ENCODE measurements around the gene USP47. TPM values are rescaled to one million over a fixed set of nuclear protein-coding genes. Genes with fewer than 3 reads are reported as not detected.

Gene USP47
- total and polyA plus RNA-seq, 2 of the 13 experiments (the other 11 are each of a cell fraction or from before 2014, with no cell fraction given), result 12.2 to 52.7 TPM

GRCh38 chr11:11810764-11811726, 30.7 kb upstream of the USP47 start (continued):
- no peak for TF ChIP-seq ZNF784 (CRISPR knock-in tag; IDR thresholded peaks at IDR 0.05; ENCODE audit: borderline replicate concordance)

- Histone ChIP-seq H3K4me1 (ENCODE audit: insufficient read depth, low read length) (peaks cover 31% of the 10 kb centered on the region), H3K9ac (ENCODE audit: insufficient read depth, low read depth, low read length) (no peak overlapping the region; the same call in 1 of the 2 replicates), H3K4me2 (ENCODE audit: low read depth, low read length) (peak overlapping the region; percentile 66), H3K4me3 (replicated peaks in 1 of 3; ENCODE audit: insufficient read depth in 1 of 3, low read depth in 2 of 3, low read length in 3 of 3) (peak overlapping the region in 1 of 3 experiments; percentile 12; a peak in 1 of 6 replicates), H3K79me2 (ENCODE audit: insufficient read depth, low read length) (no peaks in the 10 kb centered on the region), H3K27me3 (ENCODE audit: control insufficient read depth in 1 of 2, insufficient read depth in 2 of 2, low read length in 2 of 2) (no peaks in the 10 kb centered on the region), H3K36me3 (replicated peaks in 1 of 2; ENCODE audit: control insufficient read depth in 1 of 2, insufficient read depth in 2 of 2, low read length in 2 of 2) (no peaks in the 10 kb centered on the region), H4K20me1 (ENCODE audit: insufficient read depth, low read length) (no peaks in the 10 kb centered on the region), H2AFZ (ENCODE audit: low read length) (peak overlapping the region; percentile 71), H3K27ac (ENCODE audit: extremely low read length, insufficient read depth, low read length) (peak overlapping the region; percentile 66), H3K9me3 (ENCODE audit: low read length) (no peaks in the 10 kb centered on the region)
- intact Hi-C loops (cut with micrococcal nuclease; ENCODE audit: unreplicated experiment), result no loop called here
- ATAC-seq (peak; percentile 99), FAIRE-seq (peak; percentile 95), DNase-seq (ENCODE audit: low spot score) (peak; percentile 94)
- WGBS (ENCODE audit: low lambda C conversion rate), result 18% methylated on average over 3 of the region's 3 CpGs
- ChIA-PET CTCF (ENCODE audit: low intra/inter-chr PET ratio, low total read pairs) (no interaction called here), POLR2A (interaction anchor here (1.1 to 2.2 kb wide), 2 partner anchors 28 to 1004 kb away, joined by 4 to 18 read pairs; partner anchors contain the start of genes EIF4G2 and USP47)
- BruUV-seq (replicated peaks), result TSS peak; percentile 87
- in situ Hi-C loops (cut with HindIII; ENCODE audit: extremely low pct_ligation_motif_present, low pct_unique_long_range_greater_than_20kb), result loop anchor here (25.0 kb wide), 1 partner anchor 474 kb away; no protein-coding TSS in a partner anchor
- TF ChIP-seq MIER2 (CRISPR knock-in tag; IDR thresholded peaks at IDR 0.05) (peak; percentile 78), NFE2L2 (IDR thresholded peaks at IDR 0.05; ENCODE audit: low read length) (peak; percentile 64; the same call in 1 of the 2 replicates), GATAD2A (CRISPR knock-in tag; IDR thresholded peaks at IDR 0.05) (peak; percentile 93), ZBED4 (CRISPR knock-in tag; IDR thresholded peaks at IDR 0.05; ENCODE audit: borderline replicate concordance) (peak; percentile 66; the same call in 1 of the 2 replicates), MIXL1 (CRISPR knock-in tag; IDR thresholded peaks at IDR 0.05) (peak; percentile 87), ZNF354B (CRISPR knock-in tag; IDR thresholded peaks at IDR 0.05) (no peak), CENPT (CRISPR knock-in tag; IDR thresholded peaks at IDR 0.05; ENCODE audit: low read depth) (no peak), ZGPAT (CRISPR knock-in tag; IDR thresholded peaks at IDR 0.05) (peak; percentile 22; the same call in 1 of the 2 replicates), ATF3 (CRISPR knock-in tag; IDR thresholded peaks at IDR 0.05) (peak; percentile 83), NFKBIZ (CRISPR knock-in tag; IDR thresholded peaks at IDR 0.05) (0 out of 2 replicates have a peak, but pooled peaks have one; percentile 32), ZNF7 (CRISPR knock-in tag; IDR thresholded peaks at IDR 0.05) (peak; percentile 10; the same call in 1 of the 2 replicates), ZNF549 (CRISPR knock-in tag; IDR thresholded peaks at IDR 0.05) (peak; percentile 97), ZNF670 (CRISPR knock-in tag; IDR thresholded peaks at IDR 0.05; ENCODE audit: borderline replicate concordance) (0 out of 2 replicates have a peak, but pooled peaks have one; percentile 61)
These were observed 28.3 kb upstream of the USP47 start for GRCh38 chr11:11813288-11813962.
